ENCODE data around the gene ADGRD2.

Gene ADGRD2

GRCh38 chr9:124482431-124483031 lies 32.3 kb downstream of the ADGRD2 start:
- no peak for DNase-seq

- DNase-seq = no peak
Measured at GRCh38 chr9:124483481-124483880, 33.2 kb downstream of the ADGRD2 start.

- no peak for DNase-seq
Measured at GRCh38 chr9:124485201-124485600, 35.0 kb downstream of the ADGRD2 start.

GRCh38 chr9:124485936-124486335 lies 35.7 kb downstream of the ADGRD2 start:
- DNase-seq = no peak

- DNase-seq = no peak
Measured at GRCh38 chr9:124486778-124487259, 36.6 kb downstream of the ADGRD2 start.

- no peak for DNase-seq
Measured at GRCh38 chr9:124487260-124488182, 37.3 kb downstream of the ADGRD2 start.

GRCh38 chr9:124488641-124489210 lies 38.5 kb downstream of the ADGRD2 start:
- no peak for DNase-seq

- no peak for DNase-seq
Measured at GRCh38 chr9:124489222-124489621, 39.0 kb downstream of the ADGRD2 start.

GRCh38 chr9:124490004-124490403 lies 39.8 kb downstream of the ADGRD2 start:
- no peak for DNase-seq

- no peak for DNase-seq
Measured at GRCh38 chr9:124491049-124491975, 41.1 kb downstream of the ADGRD2 start.

GRCh38 chr9:124492818-124493217 lies 42.6 kb downstream of the ADGRD2 start:
- DNase-seq = no peak

GRCh38 chr9:124493218-124493617 lies 43.0 kb downstream of the ADGRD2 start:
- DNase-seq = no peak

GRCh38 chr9:124493794-124494479 lies 43.7 kb downstream of the ADGRD2 start:
- no peak for DNase-seq

- DNase-seq = no peak
Measured at GRCh38 chr9:124495126-124496074, 45.1 kb downstream of the ADGRD2 start.

GRCh38 chr9:124496075-124496449 lies 45.8 kb downstream of the ADGRD2 start:
- no peak for DNase-seq

GRCh38 chr9:124496463-124496862 lies 46.2 kb downstream of the ADGRD2 start:
- DNase-seq = no peak

- no peak for DNase-seq
Measured at GRCh38 chr9:124497441-124497840, 47.2 kb downstream of the ADGRD2 start.

GRCh38 chr9:124498040-124498439 lies 47.8 kb downstream of the ADGRD2 start:
- no peak for DNase-seq

- DNase-seq = no peak
Measured at GRCh38 chr9:124498499-124499146, 48.4 kb downstream of the ADGRD2 start.

- no peak for DNase-seq
Measured at GRCh38 chr9:124499216-124499615, 49.0 kb downstream of the ADGRD2 start.
